ENCODE measurements around the gene GNG10.
"Not testable (repeated sequence)": the region's sequence is repeated elsewhere in the genome, so short reads cannot be mapped to it uniquely, and the experiment has no call there.

Gene GNG10

GRCh38 chr9:111661150-111661801 lies at the start of gene GNG10:
TSS of gene GNG10 (plus strand) at chr9:111661605. CDS start at chr9:111661635, 30 bp downstream.
- TF ChIP-seq CTCF (IDR thresholded peaks at IDR 0.05): no peak
- no peak for TF ChIP-seq ZFX (IDR thresholded peaks at IDR 0.05; ENCODE audit: borderline replicate concordance)
- no peak within 1 kb of the TSS for H3K27ac ChIP-seq

GRCh38 chr9:111613436-111614040 lies 47.9 kb upstream of the GNG10 start:
- no peak overlapping the region for H3K27ac ChIP-seq
- no peak for TF ChIP-seq CTCF (IDR thresholded peaks at IDR 0.05)
- TF ChIP-seq ZFX (IDR thresholded peaks at IDR 0.05; ENCODE audit: borderline replicate concordance): no peak

- H3K27ac ChIP-seq: no peak overlapping the region
- TF ChIP-seq CTCF (IDR thresholded peaks at IDR 0.05): no peak
Observed at GRCh38 chr9:111615928-111616327, 45.5 kb upstream of the GNG10 start.

GRCh38 chr9:111617349-111617748 lies 44.1 kb upstream of the GNG10 start:
- not testable (repeated sequence) for H3K27ac ChIP-seq

- H3K27ac ChIP-seq: no peak overlapping the region
- peak; percentile 89 for TF ChIP-seq CTCF (IDR thresholded peaks at IDR 0.05)
- TF ChIP-seq ZFX (IDR thresholded peaks at IDR 0.05; ENCODE audit: borderline replicate concordance): no peak
Observed at GRCh38 chr9:111621895-111622480, 39.4 kb upstream of the GNG10 start.

GRCh38 chr9:111622626-111623025 lies 38.8 kb upstream of the GNG10 start:
- TF ChIP-seq ZFX (IDR thresholded peaks at IDR 0.05; ENCODE audit: borderline replicate concordance) (no peak), CTCF (IDR thresholded peaks at IDR 0.05) (no peak)
- H3K27ac ChIP-seq: no peak overlapping the region

GRCh38 chr9:111627260-111627963 lies 34.0 kb upstream of the GNG10 start:
- H3K27ac ChIP-seq: no peak overlapping the region
- no peak for TF ChIP-seq CTCF (IDR thresholded peaks at IDR 0.05)
- TF ChIP-seq ZFX (IDR thresholded peaks at IDR 0.05; ENCODE audit: borderline replicate concordance): no peak

Measured in 22Rv1 (cell line).